HepG2 (cell line): ENCODE measurements around the gene CCN2. TPM values are rescaled to one million over a fixed set of nuclear protein-coding genes. Genes with fewer than 3 reads are reported as not detected.

Source experiments
- ARID4A ChIP-seq: sonication (generic); formaldehyde crosslinking; IDR thresholded peaks from 2 replicates; pipeline ENCODE4 v1.5.0; 2020; ENCODE audit warnings: mild to moderate bottlenecking, missing genetic modification reagents, borderline replicate concordance
- ATF3 ChIP-seq: sonication (generic); formaldehyde crosslinking; IDR thresholded peaks from 2 replicates; pipeline ENCODE4 v1.4.0; 2020; ENCODE audit warnings: missing genetic modification reagents
- FOXC1 ChIP-seq: sonication (generic); formaldehyde crosslinking; IDR thresholded peaks from 2 replicates; pipeline ENCODE4 v1.8.0; 2022; ENCODE audit warnings: mild to moderate bottlenecking, missing genetic modification reagents, borderline replicate concordance
- KDM4B ChIP-seq: sonication (generic); formaldehyde crosslinking; IDR thresholded peaks from 2 replicates; pipeline ENCODE4 v1.4.0; 2020; ENCODE audit warnings: missing genetic modification reagents
- MAZ ChIP-seq, 2 experiments: sonication (generic) in 1 of 2; formaldehyde crosslinking in 1 of 2; IDR thresholded peaks; 2 replicates each; pipeline versions ENCODE4 v1.5.0 to v1.6.1; 2012 to 2020; ENCODE audit warnings: low read depth in 2 of 2, mild to moderate bottlenecking in 2 of 2, borderline replicate concordance in 1 of 2, improper control_type of control experiment in 1 of 2, low read length in 1 of 2, missing genetic modification reagents in 1 of 2, moderate library complexity in 1 of 2
- MED13 ChIP-seq: sonication (generic); formaldehyde crosslinking; IDR thresholded peaks from 2 replicates; pipeline ENCODE4 v1.5.0; 2020; ENCODE audit warnings: missing genetic modification reagents
- NFATC3 ChIP-seq: sonication (generic); formaldehyde crosslinking; IDR thresholded peaks from 2 replicates; pipeline ENCODE4 v1.5.1; 2020; ENCODE audit warnings: mild to moderate bottlenecking, missing genetic modification reagents
- NKX3-1 ChIP-seq: sonication (generic); formaldehyde crosslinking; IDR thresholded peaks from 2 replicates; pipeline ENCODE4 v1.5.0; 2020; ENCODE audit warnings: missing genetic modification reagents
- ZBTB46 ChIP-seq: sonication (generic); formaldehyde crosslinking; IDR thresholded peaks from 2 replicates; pipeline ENCODE4 v1.4.0; 2020; ENCODE audit warnings: mild to moderate bottlenecking, missing genetic modification reagents, borderline replicate concordance
- ZBTB49 ChIP-seq: sonication (generic); formaldehyde crosslinking; IDR thresholded peaks from 2 replicates; pipeline ENCODE4 v1.4.0; 2020; ENCODE audit warnings: missing genetic modification reagents, borderline replicate concordance
- ZNF180 ChIP-seq: sonication (generic); formaldehyde crosslinking; IDR thresholded peaks from 2 replicates; pipeline ENCODE4 v1.4.0; 2020; ENCODE audit warnings: low read depth, missing genetic modification reagents, borderline replicate concordance
- ZNF24 ChIP-seq: fragments of 450-650 bp; IDR thresholded peaks from 2 replicates; pipeline ENCODE4 v1.6.1; 2017; ENCODE audit warnings: antibody characterized with exemption, mild to moderate bottlenecking
- ZNF597 ChIP-seq: sonication (generic); formaldehyde crosslinking; IDR thresholded peaks from 2 replicates; pipeline ENCODE4 v1.5.0; 2020; ENCODE audit warnings: missing genetic modification reagents
- ZNF616 ChIP-seq: sonication (generic); formaldehyde crosslinking; IDR thresholded peaks from 2 replicates; pipeline ENCODE4 v1.5.0; 2020; ENCODE audit warnings: low read depth, mild to moderate bottlenecking, missing genetic modification reagents
- ZNF800 ChIP-seq: sonication (generic); formaldehyde crosslinking; IDR thresholded peaks from 2 replicates; pipeline ENCODE4 v1.4.0; 2020; ENCODE audit warnings: missing genetic modification reagents
- polyA plus RNA-seq, 8 experiments: library from polyadenylated mRNA; depleted of rRNA in 3 of 8; stranded (reverse) in 7 of 8; unstranded in 1 of 8; fragments of >200 nt; fragmentation: Illumina TruSeq in 4 of 8; extraction: Trizol in 4 of 8; gene quantifications; 2 replicates each; pipeline versions ENCODE4 v1.2.1 to v1.2.3, GENCODE V29; 2011 to 2016; ENCODE audit warnings: low read depth in 4 of 8, missing spikeins in 1 of 8, mixed read lengths in 1 of 8; ENCODE audit not compliant: insufficient read depth in 1 of 8
- total RNA-seq, 5 experiments: library from RNA; depleted of rRNA; stranded (reverse); fragments of >200 nt; fragmentation: Illumina TruSeq; extraction: Trizol; gene quantifications; 2 replicates each; pipeline ENCODE4 v1.2.3, GENCODE V29; 2016; ENCODE audit warnings: low read depth in 1 of 5

The CCN2 gene
- total and polyA plus RNA-seq, 2 of the 13 experiments (the other 11 are each of a cell fraction or from before 2014, with no cell fraction given) = 34.7 to 316 TPM

- TF ChIP-seq ARID4A (CRISPR knock-in tag) (peak; percentile 76; the same call in 1 of the 2 replicates), ZNF24 (peak; percentile 40), FOXC1 (CRISPR knock-in tag) (peak; percentile 82), ZBTB49 (CRISPR knock-in tag) (no peak; the same call in 1 of the 2 replicates), ZNF800 (CRISPR knock-in tag) (peak; percentile 82), ZNF180 (CRISPR knock-in tag) (no peak), ZBTB46 (CRISPR knock-in tag) (no peak), MAZ (IDR thresholded peaks at IDR 0.05; ENCODE audit: borderline replicate concordance, low read depth, low read length) (peak; percentile 75; the same call in 1 of the 2 replicates), MAZ (CRISPR knock-in tag; IDR thresholded peaks at IDR 0.05; ENCODE audit: low read depth) (peak; percentile 94), NKX3-1 (peak; percentile 89), KDM4B (CRISPR knock-in tag) (peak; percentile 92), NFATC3 (CRISPR knock-in tag) (no peak; the same call in 1 of the 2 replicates), ZNF616 (peak; percentile 72), ZNF597 (CRISPR knock-in tag) (peak; percentile 89; the same call in 1 of the 2 replicates), MED13 (peak; percentile 95), ATF3 (CRISPR knock-in tag) (peak; percentile 67; the same call in 1 of the 2 replicates)
Measured at GRCh38 chr6:131950767-131951575, at the start of gene CCN2 (continued).
